ENCODE results near the gene NME9.
A peak's percentile ranks its signal among the peaks of the same experiment; 100 is the strongest.
"Not testable (repeated sequence)": the region's sequence is repeated elsewhere in the genome, so short reads cannot be mapped to it uniquely, and the experiment has no call there.

NME9 gene

GRCh38 chr3:138329127-138329983 lies at the start of gene NME9:
Gene NME9, minus strand, starts transcription at chr3:138329851. Its CDS starts 516 bp downstream, at chr3:138329335.
- peak; percentile 45 for DNase-seq (ENCODE audit: low read depth)

GRCh38 chr3:138378990-138379389 lies 49.3 kb upstream of the NME9 start:
- DNase-seq (ENCODE audit: low read depth): no peak

- no peak for DNase-seq (ENCODE audit: low read depth)
These were observed 48.7 kb upstream of the NME9 start for GRCh38 chr3:138378331-138378730.

GRCh38 chr3:138377804-138378203 lies 48.2 kb upstream of the NME9 start:
- DNase-seq (ENCODE audit: low read depth): no peak

- DNase-seq (ENCODE audit: low read depth): not testable (repeated sequence)
These were observed 47.6 kb upstream of the NME9 start for GRCh38 chr3:138377212-138377611.

GRCh38 chr3:138376663-138377062 lies 47.0 kb upstream of the NME9 start:
- no peak for DNase-seq (ENCODE audit: low read depth)

- no peak for DNase-seq (ENCODE audit: low read depth)
These were observed 45.8 kb upstream of the NME9 start for GRCh38 chr3:138375447-138375846.

GRCh38 chr3:138374573-138375134 lies 45.0 kb upstream of the NME9 start:
- DNase-seq (ENCODE audit: low read depth): no peak

GRCh38 chr3:138373736-138374094 lies 44.1 kb upstream of the NME9 start:
- no peak for DNase-seq (ENCODE audit: low read depth)

- DNase-seq (ENCODE audit: low read depth): no peak
These were observed 43.6 kb upstream of the NME9 start for GRCh38 chr3:138373087-138373735.

- no peak for DNase-seq (ENCODE audit: low read depth)
These were observed 41.7 kb upstream of the NME9 start for GRCh38 chr3:138371070-138371965.

- no peak for DNase-seq (ENCODE audit: low read depth)
These were observed 40.7 kb upstream of the NME9 start for GRCh38 chr3:138370321-138370720.

GRCh38 chr3:138369151-138369900 lies 39.7 kb upstream of the NME9 start:
- no peak for DNase-seq (ENCODE audit: low read depth)

- no peak for DNase-seq (ENCODE audit: low read depth)
These were observed 38.3 kb upstream of the NME9 start for GRCh38 chr3:138367911-138368310.

- DNase-seq (ENCODE audit: low read depth): no peak
These were observed 37.7 kb upstream of the NME9 start for GRCh38 chr3:138367326-138367850.

GRCh38 chr3:138366006-138366759 lies 36.5 kb upstream of the NME9 start:
- DNase-seq (ENCODE audit: low read depth): no peak

- no peak for DNase-seq (ENCODE audit: low read depth)
These were observed 35.6 kb upstream of the NME9 start for GRCh38 chr3:138365253-138365555.

GRCh38 chr3:138364356-138365252 lies 35.0 kb upstream of the NME9 start:
- no peak for DNase-seq (ENCODE audit: low read depth)

- no peak for DNase-seq (ENCODE audit: low read depth)
These were observed 33.7 kb upstream of the NME9 start for GRCh38 chr3:138363322-138363721.

GRCh38 chr3:138362538-138362937 lies 32.9 kb upstream of the NME9 start:
- DNase-seq (ENCODE audit: low read depth): no peak

All from HS-27A (cell line).